Epidermal melanocyte (primary cell): Measurements from ENCODE around the gene NEU4.

Experiments used
- DNase-seq: peaks from one replicate; pipeline ENCODE4 v3.0.0; 2011; ENCODE audit warnings: low spot score; ENCODE audit not compliant: insufficient read length

Gene NEU4

DNA sequence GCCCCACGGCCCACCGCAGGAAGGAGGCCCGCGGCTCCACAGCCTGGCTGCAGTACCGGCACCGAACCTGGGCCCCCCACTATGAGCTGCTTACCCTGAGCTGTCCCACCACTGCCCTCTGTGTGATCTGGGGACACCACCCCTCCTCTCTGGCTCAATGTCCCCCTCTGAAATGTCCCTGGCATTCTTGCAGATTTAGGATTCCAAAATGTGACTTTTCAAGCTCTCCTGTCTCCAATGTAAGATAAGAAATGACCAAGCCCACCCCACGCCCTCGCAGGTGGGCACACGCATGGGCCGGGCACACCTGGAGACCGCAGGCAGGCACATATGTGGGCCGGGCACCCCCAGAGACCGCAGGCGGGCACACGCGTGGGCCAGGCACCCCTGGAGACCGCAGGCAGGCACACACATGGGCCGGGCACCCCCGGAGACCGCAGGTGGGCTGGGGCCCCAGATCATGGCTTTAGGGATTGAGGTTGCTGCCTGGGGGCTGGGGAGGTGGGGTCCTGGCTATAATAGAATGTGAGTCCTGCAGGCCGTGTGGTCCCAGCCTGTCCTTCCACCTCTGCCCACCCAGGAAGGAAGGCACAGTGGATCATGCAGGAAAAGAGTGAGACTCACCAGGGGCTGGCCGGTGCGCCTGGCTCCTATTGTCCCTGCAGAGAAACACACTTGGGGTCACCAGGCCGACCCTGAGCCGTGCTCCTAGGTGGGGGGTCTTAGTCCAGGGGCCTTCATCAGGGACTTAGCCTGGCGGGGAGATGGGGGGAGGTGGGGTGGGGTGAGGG is 42.5 kb downstream of the NEU4 start:
- no peak for DNase-seq

DNA sequence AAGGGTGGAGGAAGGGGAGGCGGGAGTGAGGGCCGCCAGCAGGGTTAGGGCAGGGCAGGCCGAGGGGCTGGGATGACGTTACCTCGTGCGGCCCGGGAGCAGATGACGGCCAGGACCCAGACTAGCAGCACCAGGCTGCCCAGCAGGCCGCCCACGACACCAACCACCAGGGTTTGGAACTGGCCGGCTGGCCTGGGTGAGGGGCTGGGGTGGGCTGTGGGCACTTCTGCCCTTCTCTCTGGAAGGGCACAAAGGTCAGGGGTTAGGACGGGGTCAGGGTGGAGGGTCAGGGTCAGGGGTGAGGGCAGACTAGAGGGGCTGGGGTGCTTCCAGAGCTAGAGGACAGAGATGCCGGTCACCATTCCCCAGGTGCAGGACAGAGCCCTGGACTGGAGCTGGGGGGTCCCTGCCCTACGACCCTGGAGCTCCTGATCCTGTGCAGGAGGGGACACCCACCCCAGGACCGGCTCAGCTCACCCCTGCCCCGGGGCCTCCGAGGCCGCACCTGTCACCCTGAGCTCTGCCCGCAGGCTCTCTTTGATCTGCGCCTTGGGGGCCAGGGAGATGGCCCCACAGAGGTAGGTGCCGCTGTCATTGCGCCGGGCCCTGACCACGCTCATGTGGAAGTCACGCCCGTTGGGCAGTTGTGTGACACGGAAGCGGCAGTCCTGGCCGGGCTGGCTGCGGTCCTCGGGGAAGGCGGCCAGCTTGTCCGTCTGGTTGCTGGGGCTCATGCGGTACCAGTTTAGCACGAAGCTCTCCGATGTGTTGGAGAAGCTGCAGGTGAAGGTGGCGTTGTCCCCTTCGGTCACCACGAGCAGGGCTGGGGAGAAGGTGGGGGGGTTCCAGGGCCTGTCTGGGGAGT is 43.4 kb downstream of the NEU4 start:
- no peak for DNase-seq

DNA sequence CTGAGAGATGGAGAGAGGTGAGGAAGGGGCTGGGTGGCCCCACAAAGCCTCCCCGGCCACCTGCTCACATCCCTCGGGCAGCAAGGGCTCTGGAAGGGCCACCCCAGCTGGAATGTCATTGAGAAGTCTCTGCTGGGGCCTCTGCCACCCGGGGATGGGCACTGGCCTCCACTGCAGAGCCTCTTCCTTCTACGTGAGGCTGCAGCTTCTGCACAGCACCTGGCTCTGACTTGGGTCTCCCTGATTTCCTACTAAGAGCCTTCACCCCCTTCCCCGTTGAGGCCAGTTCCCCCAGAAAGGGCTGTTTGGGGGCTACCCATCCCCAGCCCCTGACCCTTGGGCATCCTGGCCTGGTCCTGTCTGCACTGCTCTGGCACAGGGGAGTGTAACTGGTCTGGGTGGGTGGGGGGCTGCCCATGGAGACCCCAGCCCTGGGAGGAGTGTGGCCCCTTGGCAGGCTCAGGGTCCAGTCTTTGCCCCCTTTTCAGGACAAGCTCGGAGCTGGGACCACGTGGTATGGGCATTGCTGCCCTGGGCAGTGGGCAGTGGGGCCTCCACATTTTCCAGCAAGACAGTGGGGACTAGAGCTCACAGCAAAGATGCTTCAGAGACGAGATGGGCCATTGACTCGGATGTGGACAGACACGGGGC is 44.1 kb downstream of the NEU4 start:
- DNase-seq = no peak

DNA sequence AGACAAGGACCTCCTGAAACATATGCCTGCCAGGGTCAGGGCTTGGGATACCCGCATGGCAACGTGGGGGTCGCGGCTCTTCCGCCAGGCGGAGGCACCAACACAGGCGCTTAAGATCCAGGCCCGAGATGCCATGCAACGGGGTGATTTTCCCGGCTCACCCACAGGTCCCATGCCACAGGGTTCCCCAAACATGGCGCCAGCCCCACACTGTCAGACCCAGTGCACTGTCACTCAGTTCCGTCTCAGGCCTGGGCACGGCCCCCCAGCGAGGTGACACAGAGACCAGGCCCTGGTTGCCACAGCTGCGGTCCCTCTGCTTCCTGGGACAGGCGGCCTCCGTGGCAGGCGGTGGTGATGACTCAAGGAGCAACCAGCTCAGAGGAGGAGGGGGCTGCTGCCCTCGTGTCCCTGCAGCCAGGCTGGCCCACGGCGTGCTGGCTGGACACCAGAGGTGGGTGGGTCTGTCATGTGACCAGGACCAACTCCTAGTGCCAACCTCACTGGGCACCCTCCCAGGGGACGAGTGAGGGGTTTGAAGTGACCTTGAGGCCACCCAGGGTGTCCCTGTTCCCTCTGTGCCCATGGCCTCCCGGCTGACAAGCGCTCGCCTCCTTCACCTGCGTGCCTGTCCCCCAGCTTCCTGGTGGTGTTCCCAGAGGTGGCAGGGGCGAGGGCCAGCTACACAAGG is 44.8 kb downstream of the NEU4 start:
- DNase-seq = no peak

DNA sequence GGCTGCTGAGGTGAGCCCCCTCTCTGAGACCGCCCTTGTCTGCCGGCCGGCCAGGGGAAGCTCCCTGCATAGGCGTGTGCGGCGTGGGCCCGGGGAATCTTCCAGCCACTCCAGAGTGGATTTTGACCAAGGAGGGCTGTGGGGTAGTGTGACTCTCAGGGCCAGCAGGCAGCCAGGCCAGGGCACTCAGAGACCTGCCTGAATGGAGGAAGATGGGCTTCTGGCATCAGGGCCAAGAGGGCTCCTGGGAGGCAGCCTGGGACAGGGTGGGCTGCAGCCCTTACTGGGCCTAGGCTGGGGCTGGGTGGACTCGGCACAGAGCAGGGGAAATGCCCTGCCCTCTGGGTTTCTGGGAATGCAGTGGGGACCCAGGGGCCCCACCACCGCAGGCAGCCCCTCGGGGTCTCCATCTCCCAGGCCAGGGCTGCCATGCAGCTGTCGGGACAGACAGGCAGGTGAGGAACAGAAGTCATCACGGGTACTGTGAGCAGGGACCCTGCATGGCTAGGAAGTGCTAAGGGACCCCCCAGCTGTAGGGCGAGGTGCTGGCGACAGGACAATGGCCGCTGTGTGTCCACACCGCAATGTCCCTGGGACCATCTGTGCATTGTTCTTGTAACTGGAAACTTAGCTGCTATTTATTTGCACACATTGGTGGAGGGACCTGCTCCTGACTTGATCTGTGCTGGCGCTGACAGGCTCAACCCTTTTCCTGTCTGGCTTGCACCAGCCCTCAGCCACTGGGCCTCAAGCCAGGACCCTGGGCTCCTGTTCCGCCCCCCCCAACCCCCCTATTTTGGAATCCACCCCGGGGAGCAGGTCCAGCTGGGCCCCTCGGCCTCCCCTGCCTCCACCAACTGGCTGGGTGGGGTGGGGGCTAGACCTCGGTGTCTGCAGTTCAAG is 45.6 kb downstream of the NEU4 start:
- no peak for DNase-seq

DNA sequence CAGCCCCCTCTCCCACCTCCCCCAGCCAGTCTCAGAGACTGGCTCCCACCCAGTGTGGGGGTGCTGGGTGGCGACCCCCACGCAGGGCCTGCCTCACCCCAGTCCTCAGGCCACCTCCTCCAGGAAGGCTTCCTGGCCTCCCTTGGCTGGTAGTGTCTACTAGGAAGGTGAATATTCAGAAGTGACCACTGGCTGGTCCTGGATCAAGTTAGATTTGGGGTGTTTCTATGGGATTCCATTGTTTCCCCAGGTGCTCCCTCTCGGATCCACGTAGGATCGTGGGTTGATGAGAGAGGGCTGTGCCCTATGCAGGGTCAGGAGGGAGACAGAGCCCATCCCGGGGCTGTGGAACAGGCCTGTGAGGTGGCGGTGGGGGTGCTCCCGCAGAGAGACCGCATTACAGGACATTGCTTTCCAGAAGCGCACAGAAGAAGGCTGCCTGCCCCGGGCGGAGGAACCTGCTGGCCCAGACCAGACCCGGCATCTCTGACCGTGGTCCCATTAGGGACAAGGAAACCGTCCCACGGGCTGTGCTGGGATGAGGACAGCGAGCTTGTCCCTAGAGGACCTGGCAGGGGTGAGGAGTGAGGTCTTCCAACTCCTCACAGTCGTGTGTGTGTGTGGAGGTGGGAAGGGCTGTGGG is 46.4 kb downstream of the NEU4 start:
- DNase-seq = no peak

DNA sequence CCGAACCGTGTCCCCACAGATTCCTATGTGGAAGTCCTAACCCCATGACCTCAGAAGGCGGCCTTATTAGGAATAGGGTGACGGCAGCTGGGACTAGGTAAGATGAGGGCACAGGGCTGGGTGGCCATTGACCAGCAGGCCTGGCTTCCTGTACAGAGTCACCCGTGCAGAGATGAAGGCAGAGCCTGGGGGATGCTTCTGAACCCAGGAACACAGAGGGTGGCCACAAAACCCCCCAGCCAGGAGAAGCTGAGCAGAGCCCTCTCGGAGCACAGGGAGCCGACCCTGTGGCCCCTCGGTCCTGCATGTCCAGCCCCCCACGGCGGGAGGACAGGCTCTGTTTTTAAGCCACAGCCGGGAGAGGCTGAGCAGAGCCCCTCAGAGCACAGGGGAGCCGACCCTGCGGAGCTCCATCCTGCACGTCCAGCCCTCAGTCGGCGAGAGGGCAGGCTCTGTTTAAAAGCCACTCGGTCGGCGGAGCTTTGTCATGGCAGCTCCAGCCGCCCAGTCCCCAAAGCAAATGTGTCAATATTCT is 47.0 kb downstream of the NEU4 start:
- DNase-seq = no peak

DNA sequence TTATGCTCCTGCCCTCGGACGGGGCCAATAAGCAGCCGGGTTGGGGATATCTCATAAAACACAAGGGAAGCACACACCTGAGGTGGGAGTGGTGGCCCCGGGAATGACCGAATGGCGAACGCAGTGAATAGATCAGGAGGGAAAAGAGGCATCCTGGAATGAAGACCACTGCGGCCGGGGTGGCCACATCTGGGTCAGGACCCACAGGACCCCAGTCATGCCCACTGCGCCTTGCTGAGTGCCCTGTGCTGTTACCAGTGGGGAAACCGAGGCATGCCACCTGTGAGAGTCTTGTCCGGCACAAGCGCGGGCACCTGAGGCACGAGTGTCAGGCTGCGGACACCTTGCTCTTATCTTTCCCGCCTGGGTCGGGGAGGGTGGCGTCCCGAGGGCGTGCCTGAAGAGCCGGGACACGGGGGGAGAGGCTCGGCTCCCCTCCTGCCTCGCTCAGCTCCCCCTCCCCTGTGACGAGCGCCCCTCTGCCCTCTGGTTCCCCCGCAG is 48.1 kb downstream of the NEU4 start:
- no peak for DNase-seq

DNA sequence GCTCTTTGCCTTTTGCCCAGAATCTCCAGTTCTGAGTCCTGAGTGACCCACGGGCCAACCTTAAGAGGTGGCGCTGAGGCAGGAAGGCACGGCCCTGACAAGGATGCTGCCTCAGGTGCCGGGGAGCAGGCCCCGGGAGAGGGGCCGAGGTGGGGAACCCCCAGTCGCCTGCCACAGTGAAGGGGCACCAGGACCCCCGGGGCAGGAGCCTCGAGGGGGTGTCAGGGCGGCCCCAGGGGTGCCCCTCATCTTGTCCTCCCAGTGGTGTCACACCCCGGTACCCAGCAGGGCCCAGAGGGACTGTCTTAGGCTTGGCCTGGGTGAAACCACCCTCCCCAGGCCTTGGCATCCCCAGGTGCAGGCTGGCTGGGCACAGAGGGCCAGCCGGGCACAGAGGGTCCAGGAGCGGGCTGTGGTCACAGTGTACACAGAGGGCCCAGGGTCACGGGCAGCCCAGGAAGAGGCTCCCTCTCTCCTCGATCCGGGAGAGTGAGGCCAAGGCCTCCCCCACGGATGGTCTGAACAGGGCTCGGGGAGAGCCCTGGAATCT is 48.7 kb downstream of the NEU4 start:
- DNase-seq = no peak

DNA sequence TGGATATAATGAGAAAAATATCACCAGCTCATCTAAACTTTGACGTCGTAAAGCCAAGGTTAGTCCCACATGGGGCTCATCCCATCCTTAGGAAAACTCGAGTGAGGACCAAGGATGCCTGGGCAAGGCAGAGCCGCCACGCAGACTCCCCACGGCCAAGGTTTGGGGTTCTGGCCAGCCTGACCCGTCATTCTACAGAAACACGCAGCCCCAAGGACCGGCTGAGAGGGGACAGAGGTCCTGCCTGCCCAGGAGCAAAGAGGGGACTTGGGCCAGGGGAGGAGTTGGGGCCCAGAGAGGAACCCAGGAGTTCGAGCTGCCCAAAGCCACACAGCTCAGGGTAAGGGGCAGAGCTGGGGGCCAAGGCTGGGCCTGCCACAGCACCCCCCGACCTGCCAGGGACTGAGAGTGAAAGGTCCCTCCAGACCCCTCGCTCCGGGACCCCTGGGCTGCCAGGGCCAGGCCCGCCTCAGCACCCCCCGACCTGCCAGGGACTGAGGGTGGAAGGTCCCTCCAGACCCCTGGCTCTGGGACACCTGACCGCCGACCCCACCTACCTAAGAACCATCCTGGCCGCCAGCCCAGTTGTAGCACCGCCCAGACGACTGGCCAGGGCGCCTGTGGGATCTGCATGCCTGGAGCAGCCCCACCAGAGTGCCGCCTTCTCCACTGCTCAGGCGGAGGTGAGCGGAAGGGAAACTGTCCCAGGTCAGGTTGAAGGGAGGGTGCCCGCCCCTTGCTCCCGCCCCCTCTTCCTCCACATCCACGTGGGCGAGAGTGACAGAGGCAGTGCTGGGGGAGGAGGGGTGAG is 49.4 kb downstream of the NEU4 start, which contains the start of gene PDCD1:
Gene PDCD1, minus strand, starts transcription at position 689 of the 811 bp plus-strand sequence. Its CDS starts 56 bp downstream, at position 633.
- DNase-seq = no peak

DNA sequence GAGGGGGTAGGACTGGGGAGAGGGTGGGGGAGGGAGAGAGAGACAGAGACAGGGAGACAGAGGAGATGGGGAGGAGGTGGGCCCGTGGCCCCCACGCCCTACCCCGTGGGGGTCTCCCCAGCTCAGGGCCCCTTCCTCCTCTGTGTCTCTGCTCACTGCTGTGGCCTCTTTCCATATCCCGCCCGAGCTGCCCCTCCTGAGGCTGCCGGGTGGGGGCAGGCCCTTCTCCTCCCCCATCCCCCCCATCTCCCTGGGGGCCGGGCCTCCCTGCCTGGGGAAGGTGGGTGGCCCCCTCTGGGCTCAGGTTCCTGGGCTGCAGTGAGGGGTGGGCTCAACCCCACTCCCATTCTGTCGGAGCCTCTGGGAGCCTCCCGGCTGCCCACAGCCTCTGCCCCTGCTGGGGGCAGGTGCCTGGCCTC is 50.0 kb downstream of the NEU4 start:
- no peak for DNase-seq

DNA sequence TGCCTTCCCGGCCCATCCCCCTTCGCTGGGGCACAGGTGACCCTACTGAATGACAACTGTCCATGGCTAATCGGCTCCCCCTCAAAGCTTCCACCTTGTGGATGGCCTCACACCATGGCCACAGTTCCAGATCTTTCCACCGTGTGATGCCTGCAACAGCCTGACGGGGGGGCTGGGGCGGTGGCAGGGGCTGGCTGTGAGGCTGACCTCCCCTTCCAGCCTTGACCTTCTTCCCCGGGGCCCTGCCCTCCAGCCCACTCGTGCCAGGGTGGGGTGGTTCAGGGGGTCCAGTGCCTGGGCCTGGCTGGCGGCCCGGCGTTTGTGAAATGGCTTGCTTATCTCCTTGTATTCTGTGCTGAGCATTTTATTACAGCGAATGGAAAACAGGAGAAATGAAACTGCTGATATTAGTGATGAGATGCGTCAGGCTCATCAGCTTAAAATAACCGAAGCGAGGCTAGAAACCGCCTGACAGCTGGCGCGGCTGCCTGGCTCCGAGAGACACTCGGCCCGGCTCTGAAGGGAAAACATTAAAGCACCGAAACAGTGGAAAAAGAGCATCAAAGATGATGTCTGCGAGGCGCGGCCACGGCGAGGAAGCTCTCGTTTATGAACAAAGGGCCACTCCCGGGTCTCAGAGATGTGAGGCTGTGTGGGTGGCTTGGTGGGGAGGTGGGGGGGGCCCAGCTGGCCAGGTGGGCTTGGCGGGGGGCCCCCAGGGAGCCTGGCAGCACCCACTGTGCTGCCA is 50.6 kb downstream of the NEU4 start:
- DNase-seq = peak; percentile 64

DNA sequence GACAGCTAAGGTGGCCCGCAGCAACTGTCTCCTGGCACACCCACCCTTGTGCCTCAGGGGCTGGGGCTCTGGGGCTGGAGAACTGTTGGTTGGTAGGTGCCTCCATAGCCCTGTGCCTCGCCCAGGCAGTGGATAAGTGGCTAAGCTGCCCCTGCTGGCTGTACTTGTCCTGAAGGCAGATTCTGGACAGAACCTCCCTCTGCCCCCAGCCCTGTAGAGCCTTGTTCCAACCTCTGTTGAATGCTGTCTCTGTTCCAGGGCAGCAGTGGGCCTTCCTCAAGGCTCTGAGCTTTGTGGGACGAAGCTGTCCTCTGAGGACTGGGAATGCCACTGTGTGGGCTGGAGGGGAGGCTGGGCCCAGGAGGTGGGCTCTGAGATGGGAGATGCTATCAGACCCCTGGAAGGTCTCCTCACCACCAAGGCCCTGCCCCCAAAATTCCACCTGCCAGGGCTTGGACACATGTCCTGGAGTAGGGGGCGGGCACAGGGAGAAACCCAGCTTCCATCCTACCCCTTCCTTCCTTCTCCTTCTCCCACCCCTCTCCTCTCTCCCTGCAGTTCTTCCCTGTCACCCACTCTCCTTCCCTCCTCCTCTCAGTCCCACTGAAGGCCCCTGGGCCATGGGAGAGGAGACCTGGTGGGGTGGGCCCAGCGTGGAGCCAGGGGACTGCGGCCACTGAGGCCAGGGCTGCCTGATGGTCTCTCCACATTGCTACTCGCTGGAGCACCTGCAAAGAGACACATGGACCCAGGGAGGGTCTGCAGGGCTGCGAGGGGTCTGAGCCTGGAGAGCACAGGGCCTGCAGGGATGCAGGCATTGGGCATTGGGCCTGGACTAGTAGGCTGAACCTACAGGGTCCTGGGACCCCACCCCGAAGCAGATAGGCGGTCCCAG is 51.4 kb downstream of the NEU4 start:
- DNase-seq = no peak

DNA sequence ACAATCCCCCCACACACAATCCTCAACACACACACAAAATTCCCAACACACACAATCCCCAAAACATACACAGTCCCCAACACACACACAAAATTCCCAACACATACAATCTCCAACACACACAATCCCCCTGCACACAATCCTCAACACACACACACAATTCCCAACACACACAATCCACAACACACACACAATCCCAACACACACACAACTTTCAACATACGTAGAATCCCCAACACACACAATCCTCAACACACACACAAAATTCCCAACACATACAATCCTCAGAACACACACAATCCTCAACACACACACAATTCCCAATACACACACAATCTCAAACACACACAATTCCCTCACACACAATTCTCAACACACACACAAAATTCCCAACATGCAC is 52.3 kb downstream of the NEU4 start:
- DNase-seq = no peak

DNA sequence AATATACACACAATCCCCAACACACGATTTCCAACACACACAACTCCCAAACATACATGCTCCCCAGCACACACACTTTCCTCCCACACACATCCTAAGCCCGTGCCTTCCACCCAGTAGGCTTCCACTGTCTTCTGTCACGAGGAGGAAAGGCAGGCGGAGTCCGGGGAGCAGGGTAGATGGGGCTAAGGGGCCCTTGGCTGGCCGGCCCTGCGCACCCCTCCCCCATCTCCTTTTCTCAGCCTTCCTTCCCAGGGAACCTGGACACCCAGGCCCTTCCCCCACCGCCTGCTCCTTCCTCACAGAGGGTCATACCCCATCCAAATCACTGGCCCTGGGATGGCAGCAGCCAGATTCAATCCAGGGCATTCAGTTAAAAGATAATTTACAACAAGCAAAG is 53.1 kb downstream of the NEU4 start:
- DNase-seq = no peak

DNA sequence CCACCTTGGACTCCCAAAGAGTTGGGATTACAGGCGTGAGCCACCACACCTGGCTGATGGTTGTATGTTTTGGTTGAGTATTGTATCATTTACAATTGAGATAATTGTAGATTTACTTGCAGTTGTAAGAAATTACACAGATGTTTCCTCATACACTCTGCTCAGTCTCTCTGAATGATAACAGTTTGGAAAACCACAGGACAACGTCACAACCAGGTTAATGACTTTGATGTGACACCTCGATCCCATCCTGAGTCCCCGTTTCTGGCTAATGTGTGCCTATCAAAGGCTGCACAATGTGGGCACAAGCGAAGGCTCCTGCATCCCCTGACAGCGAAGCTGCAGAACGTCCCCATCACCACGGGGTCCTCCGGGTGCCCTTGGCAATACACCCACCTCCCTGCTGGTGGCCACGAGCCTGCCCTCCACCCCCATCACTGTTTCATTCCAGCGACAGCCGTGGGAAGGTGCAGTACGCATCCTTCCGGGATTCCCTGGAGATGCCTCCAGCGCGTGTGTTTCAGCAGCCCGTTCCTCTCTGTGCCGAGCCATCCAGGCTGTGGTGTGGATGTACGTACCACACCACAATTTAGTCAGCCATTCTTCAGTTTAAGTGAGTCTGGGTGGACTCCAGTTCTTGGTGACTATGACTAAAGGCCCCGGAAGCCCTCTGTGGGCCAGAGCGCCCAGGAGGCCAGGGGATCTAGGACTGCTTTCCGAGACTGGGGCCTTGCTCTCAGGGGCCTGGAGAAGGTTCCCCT is 54.0 kb downstream of the NEU4 start:
- no peak for DNase-seq
